ENCODE measurements around the gene SLTM.

DNA sequence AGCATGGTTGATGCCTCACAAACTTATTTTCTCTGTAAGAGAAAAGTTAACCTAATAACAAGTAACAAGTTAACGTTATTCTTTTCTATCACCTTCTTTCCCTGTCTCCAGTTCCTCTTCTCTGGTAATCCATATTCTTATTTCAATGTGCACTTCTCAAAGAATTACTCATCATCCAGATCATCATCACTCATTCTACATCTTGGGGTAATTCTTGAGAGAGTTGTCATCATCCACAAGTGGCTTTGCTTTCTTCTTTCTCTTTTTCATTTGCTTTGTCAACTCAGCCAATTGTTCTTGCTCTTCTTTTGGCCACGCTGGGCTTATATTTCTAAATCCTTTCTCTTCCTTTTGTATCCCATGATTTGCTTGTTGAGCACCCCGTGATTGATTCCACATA lies 33.2 kb upstream of the SLTM start:
- TF ChIP-seq, protein P1, sequence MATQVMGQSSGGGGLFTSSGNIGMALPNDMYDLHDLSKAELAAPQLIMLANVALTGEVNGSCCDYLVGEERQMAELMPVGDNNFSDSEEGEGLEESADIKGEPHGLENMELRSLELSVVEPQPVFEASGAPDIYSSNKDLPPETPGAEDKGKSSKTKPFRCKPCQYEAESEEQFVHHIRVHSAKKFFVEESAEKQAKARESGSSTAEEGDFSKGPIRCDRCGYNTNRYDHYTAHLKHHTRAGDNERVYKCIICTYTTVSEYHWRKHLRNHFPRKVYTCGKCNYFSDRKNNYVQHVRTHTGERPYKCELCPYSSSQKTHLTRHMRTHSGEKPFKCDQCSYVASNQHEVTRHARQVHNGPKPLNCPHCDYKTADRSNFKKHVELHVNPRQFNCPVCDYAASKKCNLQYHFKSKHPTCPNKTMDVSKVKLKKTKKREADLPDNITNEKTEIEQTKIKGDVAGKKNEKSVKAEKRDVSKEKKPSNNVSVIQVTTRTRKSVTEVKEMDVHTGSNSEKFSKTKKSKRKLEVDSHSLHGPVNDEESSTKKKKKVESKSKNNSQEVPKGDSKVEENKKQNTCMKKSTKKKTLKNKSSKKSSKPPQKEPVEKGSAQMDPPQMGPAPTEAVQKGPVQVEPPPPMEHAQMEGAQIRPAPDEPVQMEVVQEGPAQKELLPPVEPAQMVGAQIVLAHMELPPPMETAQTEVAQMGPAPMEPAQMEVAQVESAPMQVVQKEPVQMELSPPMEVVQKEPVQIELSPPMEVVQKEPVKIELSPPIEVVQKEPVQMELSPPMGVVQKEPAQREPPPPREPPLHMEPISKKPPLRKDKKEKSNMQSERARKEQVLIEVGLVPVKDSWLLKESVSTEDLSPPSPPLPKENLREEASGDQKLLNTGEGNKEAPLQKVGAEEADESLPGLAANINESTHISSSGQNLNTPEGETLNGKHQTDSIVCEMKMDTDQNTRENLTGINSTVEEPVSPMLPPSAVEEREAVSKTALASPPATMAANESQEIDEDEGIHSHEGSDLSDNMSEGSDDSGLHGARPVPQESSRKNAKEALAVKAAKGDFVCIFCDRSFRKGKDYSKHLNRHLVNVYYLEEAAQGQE (IDR thresholded peaks at IDR 0.05; ENCODE audit: insufficient read depth in 1 of 2, low read depth in 2 of 2, low read length in 2 of 2), result no peak
- TF ChIP-seq SIN3A (IDR thresholded peaks at IDR 0.05; ENCODE audit: borderline replicate concordance, insufficient read depth, low read length) (no peak), TAF1 (IDR thresholded peaks at IDR 0.05; ENCODE audit: borderline replicate concordance, insufficient read depth, low read length) (no peak), POLR2AphosphoS5 (IDR thresholded peaks at IDR 0.05; ENCODE audit: low read depth, low read length) (no peak)

Data from PFSK-1 (cell line).